SK-N-SH (cell line): ENCODE results near the gene GRAMD1B. TPM values are rescaled to one million over a fixed set of nuclear protein-coding genes. Genes with fewer than 3 reads are reported as not detected.

Experiments used
- CTCF ChIA-PET: fragments of 300-600, 350-600 bp; formaldehyde crosslinking; extraction: SDS; loops from one replicate; lab custom pipeline; 2021; lab: Yijun Ruan, JAX
- POLR2A ChIA-PET: fragments of 350-600 bp; sonication (Branson Sonifier 250); formaldehyde crosslinking; extraction: SDS; loops from one replicate; lab custom pipeline; 2020; ENCODE audit warnings: antibody characterized with exemption, inconsistent platforms; lab: Yijun Ruan, JAX
- DNase-seq: peaks from one replicate; pipeline ENCODE4 v3.0.0; 2012
- H2AFZ ChIP-seq: fragments of 200-600 bp; sonication (generic); 2 replicates; pipeline ENCODE4 v1.8.1; 2016; ENCODE audit warnings: antibody characterized with exemption, mild to moderate bottlenecking, low read depth
- H3F3A ChIP-seq: fragments of 200-600 bp; sonication (generic); replicated peaks from 2 replicates; pipeline ENCODE3; 2016; ENCODE audit warnings: antibody characterized with exemption, mild to moderate bottlenecking; ENCODE audit not compliant: insufficient read depth
- H3K27ac ChIP-seq, 2 experiments: fragments of 200-500 bp in 1 of 2; fragments of 200-600 bp in 1 of 2; sonication (Bioruptor generic) in 1 of 2; sonication (generic), shearing (Covaris generic) in 1 of 2; 2 replicates each; pipeline versions ENCODE4 v1.5.1 to v1.6.1; 2014 to 2016; ENCODE audit warnings: low read depth in 2 of 2, inconsistent platforms in 1 of 2, low read length in 1 of 2, mild to moderate bottlenecking in 1 of 2, mixed read lengths in 1 of 2
- H3K27me3 ChIP-seq: fragments of 200-600 bp; sonication (generic), shearing (Covaris generic); 2 replicates; pipeline ENCODE4 v1.6.1; 2016; ENCODE audit warnings: mixed run types; ENCODE audit not compliant: insufficient read depth
- H3K36me3 ChIP-seq, 2 experiments: fragments of 200-500 bp in 1 of 2; fragments of 200-600 bp in 1 of 2; sonication (Bioruptor generic) in 1 of 2; sonication (generic) in 1 of 2; replicated peaks in 1 of 2; 2 replicates each; pipeline versions ENCODE3 to v1.5.1; 2014 to 2016; ENCODE audit warnings: low read length in 1 of 2, mild to moderate bottlenecking in 1 of 2; ENCODE audit not compliant: insufficient read depth in 2 of 2, control insufficient read depth in 1 of 2
- H3K4me1 ChIP-seq, 2 experiments: fragments of 200-500 bp in 1 of 2; fragments of 200-600 bp in 1 of 2; sonication (Bioruptor generic) in 1 of 2; sonication (generic), shearing (Covaris generic) in 1 of 2; 2 replicates each; pipeline versions ENCODE4 v1.5.1 to v1.6.1; 2014 to 2016; ENCODE audit warnings: low read depth in 1 of 2, low read length in 1 of 2, mixed run types in 1 of 2; ENCODE audit not compliant: insufficient read depth in 2 of 2, control insufficient read depth in 1 of 2
- H3K4me2 ChIP-seq: fragments of 200-600 bp; sonication (generic), shearing (Covaris generic); 2 replicates; pipeline ENCODE4 v1.6.1; 2017; ENCODE audit warnings: mixed run types
- H3K4me3 ChIP-seq, 2 experiments: fragments of 200-500 bp in 1 of 2; fragments of 200-600 bp in 1 of 2; sonication (Bioruptor generic) in 1 of 2; sonication (generic), shearing (Covaris generic) in 1 of 2; 2 replicates each; pipeline versions ENCODE4 v1.5.1 to v1.8.1; 2014 to 2016; ENCODE audit warnings: low read depth in 2 of 2, inconsistent platforms in 1 of 2, low read length in 1 of 2, mild to moderate bottlenecking in 1 of 2, mixed read lengths in 1 of 2, moderate library complexity in 1 of 2
- H3K79me2 ChIP-seq: fragments of 200-600 bp; sonication (generic); 2 replicates; pipeline ENCODE4 v1.8.1; 2017; ENCODE audit warnings: mild to moderate bottlenecking; ENCODE audit not compliant: insufficient read depth
- H3K9ac ChIP-seq: fragments of 200-600 bp; sonication (generic); 2 replicates; pipeline ENCODE4 v1.6.1; 2017; ENCODE audit warnings: mixed run types
- H3K9me2 ChIP-seq: fragments of 200-600 bp; sonication (generic); 2 replicates; pipeline ENCODE4 v1.6.1; 2017; ENCODE audit warnings: mixed run types
- H3K9me3 ChIP-seq: fragments of 200-600 bp; sonication (generic); 2 replicates; pipeline ENCODE4 v1.6.1; 2017; ENCODE audit warnings: mixed run types, mild to moderate bottlenecking, moderate library complexity
- H4K20me1 ChIP-seq: fragments of 200-600 bp; sonication (generic); 2 replicates; pipeline ENCODE4 v1.6.1; 2017; ENCODE audit warnings: mild to moderate bottlenecking, mixed run types; ENCODE audit not compliant: insufficient read depth
- CHD2 ChIP-seq: fragments of 150-350 bp; IDR thresholded peaks from 2 replicates; pipeline ENCODE4 v1.6.1; 2018; ENCODE audit warnings: low read length; ENCODE audit not compliant: partially characterized antibody
- FOSL2 ChIP-seq: IDR thresholded peaks from 2 replicates; pipeline ENCODE4 v1.4.0; 2012; ENCODE audit warnings: low read depth, mild to moderate bottlenecking, moderate library complexity, borderline replicate concordance
- FOXJ3 ChIP-seq: sonication (generic); formaldehyde crosslinking; IDR thresholded peaks from 2 replicates; pipeline ENCODE4 v1.5.1; 2020; ENCODE audit warnings: mild to moderate bottlenecking, missing genetic modification reagents
- GATA2 ChIP-seq: sonication (generic); formaldehyde crosslinking; IDR thresholded peaks from 2 replicates; pipeline ENCODE4 v1.5.0; 2020; ENCODE audit warnings: mild to moderate bottlenecking, missing genetic modification reagents
- NRF1 ChIP-seq: IDR thresholded peaks from 2 replicates; pipeline ENCODE4 v1.6.1; 2012; ENCODE audit warnings: low read depth, mild to moderate bottlenecking, low read length
- POLR2AphosphoS5 ChIP-seq: IDR thresholded peaks from 2 replicates; pipeline ENCODE4 v1.6.1; 2012; ENCODE audit warnings: low read depth, low read length
- RAD21 ChIP-seq: IDR thresholded peaks from 2 replicates; pipeline ENCODE4 v1.6.1; 2012; ENCODE audit warnings: mild to moderate bottlenecking, low read length
- TAF1 ChIP-seq: IDR thresholded peaks from 2 replicates; pipeline ENCODE4 v1.6.1; 2012; ENCODE audit warnings: low read depth, mild to moderate bottlenecking, low read length, moderate library complexity, borderline replicate concordance
- TCF12 ChIP-seq: IDR thresholded peaks from 2 replicates; pipeline ENCODE4 v1.4.0; 2012
- WGBS: methylation state at CpG from one replicate; pipeline ENCODE4 v1.1.6; 2017; ENCODE audit warnings: low lambda C conversion rate; 5-methylcytosine and 5-hydroxymethylcytosine counted together
- polyA plus RNA-seq, 3 experiments: library from polyadenylated mRNA; depleted of rRNA; stranded (reverse); fragments of >200 nt; gene quantifications; 2 replicates each; pipeline ENCODE4 v1.2.3, GENCODE V29; 2012
- TF ChIP-seq, protein P1 (sequence below): fragments of 200-600 bp; sonication (generic); IDR thresholded peaks from 2 replicates; pipeline ENCODE4 v1.6.1; 2017; ENCODE audit warnings: antibody characterized with exemption, mild to moderate bottlenecking, moderate library complexity
- TF ChIP-seq, protein P2 (sequence below): fragments of 150-350 bp; IDR thresholded peaks from 2 replicates; pipeline ENCODE4 v1.6.1; 2017; ENCODE audit warnings: antibody characterized with exemption, low read length, low read depth, borderline replicate concordance
- TF ChIP-seq, protein P3 (sequence below): IDR thresholded peaks from 2 replicates; pipeline ENCODE4 v1.4.0; 2012; ENCODE audit warnings: low read depth
- TF ChIP-seq, protein P4 (sequence below): IDR thresholded peaks from 2 replicates; pipeline ENCODE4 v1.4.0; 2012; ENCODE audit warnings: low read depth, borderline replicate concordance

The GRAMD1B gene
- polyA plus RNA-seq, 1 of the 3 experiments (the other 2 are of a cell fraction) = 14.5 TPM

DNA sequence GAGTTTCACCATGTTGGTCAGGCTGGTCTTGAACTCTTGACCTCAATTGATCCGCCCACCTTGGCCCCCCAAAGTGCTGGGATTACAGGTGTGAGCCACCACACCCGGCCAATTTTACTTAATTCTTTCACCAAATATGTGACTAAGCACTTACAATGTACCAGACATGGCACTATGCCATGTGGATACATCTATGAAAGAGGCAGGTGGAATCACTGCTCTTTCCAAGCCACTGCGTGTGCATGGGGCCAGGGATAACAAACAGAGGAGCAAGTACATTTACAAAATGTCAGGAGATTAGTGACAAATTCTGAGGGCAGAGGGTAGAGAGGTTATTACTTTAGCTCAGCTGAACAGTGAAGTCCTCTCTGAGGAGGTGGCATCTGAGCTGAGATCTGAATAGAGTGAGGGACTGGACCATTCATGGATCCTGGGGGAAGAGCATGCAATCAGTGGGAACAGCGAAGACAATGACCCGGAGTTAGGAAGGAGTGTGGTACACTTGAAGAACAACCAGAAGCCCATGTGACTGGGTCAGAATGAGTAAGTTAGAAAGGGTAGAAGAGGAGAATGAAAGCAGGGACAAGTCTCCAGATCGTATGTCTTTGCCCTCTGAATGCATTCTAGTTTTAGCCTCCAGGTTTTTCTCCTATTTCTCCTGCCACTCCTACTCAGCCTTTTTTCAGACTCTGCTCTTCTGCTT is 38.3 kb upstream of the GRAMD1B start:
- CTCF ChIA-PET = interaction anchor here (1.1 to 3.8 kb wide), 3 partner anchors 11 to 86 kb away, joined by 3 to 17 read pairs (median 4); no protein-coding TSS in a partner anchor
- no peak overlapping the region for H2AFZ ChIP-seq
- no peak for DNase-seq
- no peak overlapping the region for H3K4me2 ChIP-seq
- WGBS = 86% methylated on average over 6 of the region's 6 CpGs
- no peak overlapping the region for H3K9ac ChIP-seq
- H3F3A ChIP-seq = peaks cover 1% of the 10 kb centered on the region
- no peaks in the 10 kb centered on the region; the same call in 1 of the 2 replicates for H3K27me3 ChIP-seq
- H3K79me2 ChIP-seq = no peaks in the 10 kb centered on the region
- H3K4me3 ChIP-seq = no peak overlapping the region
- POLR2A ChIA-PET = no interaction called here
- TF ChIP-seq, protein P1, sequence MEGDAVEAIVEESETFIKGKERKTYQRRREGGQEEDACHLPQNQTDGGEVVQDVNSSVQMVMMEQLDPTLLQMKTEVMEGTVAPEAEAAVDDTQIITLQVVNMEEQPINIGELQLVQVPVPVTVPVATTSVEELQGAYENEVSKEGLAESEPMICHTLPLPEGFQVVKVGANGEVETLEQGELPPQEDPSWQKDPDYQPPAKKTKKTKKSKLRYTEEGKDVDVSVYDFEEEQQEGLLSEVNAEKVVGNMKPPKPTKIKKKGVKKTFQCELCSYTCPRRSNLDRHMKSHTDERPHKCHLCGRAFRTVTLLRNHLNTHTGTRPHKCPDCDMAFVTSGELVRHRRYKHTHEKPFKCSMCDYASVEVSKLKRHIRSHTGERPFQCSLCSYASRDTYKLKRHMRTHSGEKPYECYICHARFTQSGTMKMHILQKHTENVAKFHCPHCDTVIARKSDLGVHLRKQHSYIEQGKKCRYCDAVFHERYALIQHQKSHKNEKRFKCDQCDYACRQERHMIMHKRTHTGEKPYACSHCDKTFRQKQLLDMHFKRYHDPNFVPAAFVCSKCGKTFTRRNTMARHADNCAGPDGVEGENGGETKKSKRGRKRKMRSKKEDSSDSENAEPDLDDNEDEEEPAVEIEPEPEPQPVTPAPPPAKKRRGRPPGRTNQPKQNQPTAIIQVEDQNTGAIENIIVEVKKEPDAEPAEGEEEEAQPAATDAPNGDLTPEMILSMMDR = no peak
- TF ChIP-seq POLR2AphosphoS5 = no peak
- TF ChIP-seq, protein P2, sequence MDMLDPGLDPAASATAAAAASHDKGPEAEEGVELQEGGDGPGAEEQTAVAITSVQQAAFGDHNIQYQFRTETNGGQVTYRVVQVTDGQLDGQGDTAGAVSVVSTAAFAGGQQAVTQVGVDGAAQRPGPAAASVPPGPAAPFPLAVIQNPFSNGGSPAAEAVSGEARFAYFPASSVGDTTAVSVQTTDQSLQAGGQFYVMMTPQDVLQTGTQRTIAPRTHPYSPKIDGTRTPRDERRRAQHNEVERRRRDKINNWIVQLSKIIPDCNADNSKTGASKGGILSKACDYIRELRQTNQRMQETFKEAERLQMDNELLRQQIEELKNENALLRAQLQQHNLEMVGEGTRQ = no peak
- TF ChIP-seq, protein P3, sequence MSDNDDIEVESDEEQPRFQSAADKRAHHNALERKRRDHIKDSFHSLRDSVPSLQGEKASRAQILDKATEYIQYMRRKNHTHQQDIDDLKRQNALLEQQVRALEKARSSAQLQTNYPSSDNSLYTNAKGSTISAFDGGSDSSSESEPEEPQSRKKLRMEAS = no peak
- no peak for TF ChIP-seq CHD2
- TF ChIP-seq GATA2 (CRISPR knock-in tag) = no peak
- TF ChIP-seq RAD21 = no peak
- TF ChIP-seq, protein P4, sequence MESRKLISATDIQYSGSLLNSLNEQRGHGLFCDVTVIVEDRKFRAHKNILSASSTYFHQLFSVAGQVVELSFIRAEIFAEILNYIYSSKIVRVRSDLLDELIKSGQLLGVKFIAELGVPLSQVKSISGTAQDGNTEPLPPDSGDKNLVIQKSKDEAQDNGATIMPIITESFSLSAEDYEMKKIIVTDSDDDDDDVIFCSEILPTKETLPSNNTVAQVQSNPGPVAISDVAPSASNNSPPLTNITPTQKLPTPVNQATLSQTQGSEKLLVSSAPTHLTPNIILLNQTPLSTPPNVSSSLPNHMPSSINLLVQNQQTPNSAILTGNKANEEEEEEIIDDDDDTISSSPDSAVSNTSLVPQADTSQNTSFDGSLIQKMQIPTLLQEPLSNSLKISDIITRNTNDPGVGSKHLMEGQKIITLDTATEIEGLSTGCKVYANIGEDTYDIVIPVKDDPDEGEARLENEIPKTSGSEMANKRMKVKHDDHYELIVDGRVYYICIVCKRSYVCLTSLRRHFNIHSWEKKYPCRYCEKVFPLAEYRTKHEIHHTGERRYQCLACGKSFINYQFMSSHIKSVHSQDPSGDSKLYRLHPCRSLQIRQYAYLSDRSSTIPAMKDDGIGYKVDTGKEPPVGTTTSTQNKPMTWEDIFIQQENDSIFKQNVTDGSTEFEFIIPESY = no peak
- TF ChIP-seq NRF1 = no peak
- TF ChIP-seq TAF1 = no peak
- TF ChIP-seq FOXJ3 (CRISPR knock-in tag) = no peak
- TF ChIP-seq TCF12 = no peak
- TF ChIP-seq FOSL2 = no peak
- no peaks in the 10 kb centered on the region for H4K20me1 ChIP-seq
- no peaks in the 10 kb centered on the region for H3K36me3 ChIP-seq
- no peak overlapping the region for H3K27ac ChIP-seq
- no peaks in the 10 kb centered on the region for H3K9me3 ChIP-seq
- peaks cover 0 to 15% of the 10 kb centered on the region in 2 experiments; a peak in 3 of 4 replicates for H3K4me1 ChIP-seq
- H3K9me2 ChIP-seq = no peaks in the 10 kb centered on the region
